CD4-positive, alpha-beta T cell treated with Interleukin-12 subunit alpha and Interleukin-12 subunit beta, for 1 hour (primary cell): Measurements from ENCODE around the gene ANKRD26.

ENCODE experiments used
- DNase-seq: peaks from one replicate; pipeline ENCODE4 v3.0.0-alpha.2; 2020

Gene ANKRD26

GRCh38 chr10:27019827-27020226 lies 80.5 kb downstream of the ANKRD26 start:
- DNase-seq, result no peak

DNA sequence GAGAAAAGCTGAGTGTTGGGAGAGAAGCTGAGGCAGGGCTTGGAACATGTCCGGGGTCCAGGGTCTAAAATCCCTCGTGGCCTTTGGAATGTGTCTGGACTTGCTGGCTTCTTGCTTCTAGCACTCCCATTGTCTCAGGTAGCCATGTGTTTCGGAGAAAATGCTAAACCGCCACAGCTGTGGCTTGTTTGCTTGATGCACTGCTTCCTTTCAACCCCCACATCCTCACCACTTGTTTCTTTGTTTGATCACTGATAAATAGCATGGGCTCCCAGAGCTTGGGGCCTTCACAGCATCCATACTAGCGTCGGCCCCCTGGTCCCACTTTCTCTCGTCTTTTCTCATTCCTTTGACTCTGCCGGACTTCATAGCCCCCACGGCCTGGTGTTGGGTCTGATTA lies 102.7 kb downstream of the ANKRD26 start:
- no peak for DNase-seq

- DNase-seq, result no peak
Observed at GRCh38 chr10:26994743-26995142, 105.6 kb downstream of the ANKRD26 start.

GRCh38 chr10:26987851-26988250 lies 112.4 kb downstream of the ANKRD26 start:
- DNase-seq, result no peak

GRCh38 chr10:26983156-26983555 lies 117.1 kb downstream of the ANKRD26 start:
- no peak for DNase-seq

- no peak for DNase-seq
Observed at GRCh38 chr10:26982058-26982457, 118.2 kb downstream of the ANKRD26 start.

- no peak for DNase-seq
Observed at GRCh38 chr10:26981232-26981824, 119.0 kb downstream of the ANKRD26 start.

DNA sequence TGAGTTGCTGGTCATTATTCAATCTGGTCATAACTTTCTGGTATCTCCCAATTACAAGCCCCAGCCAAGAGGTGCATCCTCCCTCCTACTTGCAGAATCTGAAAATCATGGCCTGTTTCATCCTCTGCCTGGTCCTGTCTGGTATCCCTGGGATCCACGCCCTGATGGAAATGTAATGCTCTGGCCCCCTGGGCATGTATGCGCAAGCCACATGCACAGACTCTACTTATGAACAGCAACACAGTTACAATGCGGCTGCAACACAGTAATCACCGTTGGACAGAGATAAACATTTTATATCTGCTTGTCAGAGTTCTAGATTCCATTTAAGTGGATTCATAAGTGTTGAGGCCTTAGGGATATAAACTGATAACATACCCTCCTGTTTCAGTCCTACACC lies 121.8 kb downstream of the ANKRD26 start:
- no peak for DNase-seq

DNA sequence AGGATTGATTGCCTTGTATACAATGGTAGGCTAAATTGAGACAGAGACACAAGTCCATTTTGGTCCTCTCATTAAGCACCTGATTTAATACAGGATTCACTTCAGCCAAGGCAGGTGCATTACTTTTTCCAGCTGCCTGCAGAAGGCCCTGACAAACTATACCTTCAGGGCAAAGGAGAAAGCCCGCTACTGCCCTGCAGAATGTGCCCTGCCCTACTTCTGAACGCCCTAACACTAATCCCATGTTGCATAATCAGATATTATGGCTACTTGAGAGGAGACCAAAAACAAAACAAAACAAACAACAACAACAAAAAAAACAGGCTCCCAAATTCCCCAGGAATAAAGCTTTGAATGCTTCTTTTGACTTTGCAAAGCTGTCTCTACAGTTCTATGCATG lies 122.7 kb downstream of the ANKRD26 start:
- DNase-seq, result no peak

- DNase-seq, result no peak
Observed at GRCh38 chr10:26970667-26971066, 129.6 kb downstream of the ANKRD26 start.

GRCh38 chr10:26969145-26969926 lies 131.0 kb downstream of the ANKRD26 start:
- no peak for DNase-seq

GRCh38 chr10:26962835-26963234 lies 137.5 kb downstream of the ANKRD26 start:
- no peak for DNase-seq

- DNase-seq, result no peak
Observed at GRCh38 chr10:26960308-26960707, 140.0 kb downstream of the ANKRD26 start.

- no peak for DNase-seq
Observed at GRCh38 chr10:26959841-26960240, 140.5 kb downstream of the ANKRD26 start.
